Type B pancreatic cell (in vitro differentiated cells): ENCODE measurements around the gene WDR12. TPM values are rescaled to one million over a fixed set of nuclear protein-coding genes. Genes with fewer than 3 reads are reported as not detected.
"Not testable (repeated sequence)": the region's sequence is repeated elsewhere in the genome, so short reads cannot be mapped to it uniquely, and the experiment has no call there.

Experiments
- DNase-seq: peaks from one replicate; pipeline ENCODE4 v3.0.0; 2021; ENCODE audit warnings: mixed read lengths; ENCODE audit not compliant: unreplicated experiment; ENCODE audit errors: extremely low spot score
- H3K27ac Mint-ChIP-seq: 2 replicates; pipeline ENCODE4 v1.8.0; 2021; ENCODE audit warnings: mild to moderate bottlenecking, mixed read lengths
- H3K27me3 Mint-ChIP-seq: 2 replicates; pipeline ENCODE4 v1.8.0; 2021; ENCODE audit warnings: mixed read lengths
- H3K36me3 Mint-ChIP-seq: 2 replicates; pipeline ENCODE4 v1.8.0; 2021; ENCODE audit warnings: mixed read lengths
- H3K4me1 Mint-ChIP-seq: one replicate; pipeline ENCODE4 v1.8.0; 2021; ENCODE audit warnings: mixed read lengths; ENCODE audit not compliant: unreplicated experiment
- H3K4me3 Mint-ChIP-seq: 2 replicates; pipeline ENCODE4 v1.8.0; 2021; ENCODE audit warnings: mild to moderate bottlenecking, mixed read lengths
- H3K9me3 Mint-ChIP-seq: 2 replicates; pipeline ENCODE4 v1.8.0; 2021; ENCODE audit warnings: mixed read lengths
- long read RNA-seq: library from polyadenylated mRNA; unstranded; transcript quantifications from one replicate; pipeline ENCODE4 v2.0.0, GENCODE V29; 2020
- total RNA-seq: library from RNA; stranded (reverse); gene quantifications from 2 replicates; pipeline ENCODE4 v1.2.1, GENCODE V29; 2021; ENCODE audit warnings: low replicate concordance
- TF ChIP-seq, protein P1 (sequence below): fragments of 200-600 bp; sonication (generic); conservative IDR thresholded peaks from 2 replicates; pipeline ENCODE4 v1.5.0; 2021; ENCODE audit warnings: antibody characterized with exemption, mild to moderate bottlenecking

The WDR12 gene
- total RNA-seq = 69.4 and 74.0 TPM in 2 replicates
- long read RNA-seq, full-length matches to known transcripts = 143 of 161 reads
- long read RNA-seq, partial matches to known transcripts = 7 of 161 reads
- long read RNA-seq, other reads (novel, unspliced or antisense) = 11 of 161 reads

GRCh38 chr2:202911512-202912341 lies at the start of gene WDR12, which contains the start of gene CARF:
Gene WDR12 (minus strand): TSS chr2:202911673. CDS start chr2:202911476, 197 bp downstream.
Gene CARF (plus strand): TSS chr2:202912275. CDS start chr2:202941903, 29,628 bp downstream.
- H3K36me3 Mint-ChIP-seq = peaks cover 11% of the 10 kb centered on the region
- TF ChIP-seq, protein P1, sequence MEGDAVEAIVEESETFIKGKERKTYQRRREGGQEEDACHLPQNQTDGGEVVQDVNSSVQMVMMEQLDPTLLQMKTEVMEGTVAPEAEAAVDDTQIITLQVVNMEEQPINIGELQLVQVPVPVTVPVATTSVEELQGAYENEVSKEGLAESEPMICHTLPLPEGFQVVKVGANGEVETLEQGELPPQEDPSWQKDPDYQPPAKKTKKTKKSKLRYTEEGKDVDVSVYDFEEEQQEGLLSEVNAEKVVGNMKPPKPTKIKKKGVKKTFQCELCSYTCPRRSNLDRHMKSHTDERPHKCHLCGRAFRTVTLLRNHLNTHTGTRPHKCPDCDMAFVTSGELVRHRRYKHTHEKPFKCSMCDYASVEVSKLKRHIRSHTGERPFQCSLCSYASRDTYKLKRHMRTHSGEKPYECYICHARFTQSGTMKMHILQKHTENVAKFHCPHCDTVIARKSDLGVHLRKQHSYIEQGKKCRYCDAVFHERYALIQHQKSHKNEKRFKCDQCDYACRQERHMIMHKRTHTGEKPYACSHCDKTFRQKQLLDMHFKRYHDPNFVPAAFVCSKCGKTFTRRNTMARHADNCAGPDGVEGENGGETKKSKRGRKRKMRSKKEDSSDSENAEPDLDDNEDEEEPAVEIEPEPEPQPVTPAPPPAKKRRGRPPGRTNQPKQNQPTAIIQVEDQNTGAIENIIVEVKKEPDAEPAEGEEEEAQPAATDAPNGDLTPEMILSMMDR = no peak
- peaks cover 15% of the 10 kb centered on the region for H3K4me1 Mint-ChIP-seq
- peak within 1 kb of the TSS; percentile 99 for H3K4me3 Mint-ChIP-seq
- peak within 1 kb of the TSS; percentile 93 for H3K27ac Mint-ChIP-seq
- no peaks in the 10 kb centered on the region for H3K9me3 Mint-ChIP-seq
- no peaks in the 10 kb centered on the region for H3K27me3 Mint-ChIP-seq
- DNase-seq = peak; percentile 90

DNA sequence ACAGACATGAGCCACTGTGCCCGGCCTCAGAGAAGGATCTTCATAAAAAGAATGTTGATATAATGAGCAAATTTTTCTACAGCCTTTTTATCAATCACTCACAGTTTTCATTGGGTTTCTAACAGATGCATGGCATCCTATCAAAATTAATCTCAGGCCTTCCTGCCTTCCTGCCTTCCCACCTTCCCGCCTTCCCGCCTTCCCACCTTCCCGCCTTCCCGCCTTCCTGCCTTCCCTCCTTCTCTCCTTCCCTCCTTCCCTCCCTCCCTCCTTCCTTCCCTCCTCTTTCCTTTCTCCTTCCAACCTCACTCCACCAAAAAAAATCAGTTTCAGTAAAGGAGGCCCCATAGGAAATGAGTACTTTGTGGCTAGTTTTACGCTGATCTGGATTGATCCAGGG lies 49.1 kb upstream of the WDR12 start:
- TF ChIP-seq, protein P1 = no peak
- Mint-ChIP-seq H3K9me3 (no peaks in the 10 kb centered on the region), H3K4me1 (no peaks in the 10 kb centered on the region), H3K27me3 (no peaks in the 10 kb centered on the region), H3K4me3 (no peak overlapping the region), H3K36me3 (no peaks in the 10 kb centered on the region), H3K27ac (no peak overlapping the region)
- DNase-seq = no peak

GRCh38 chr2:202950592-202950991 lies 39.1 kb upstream of the WDR12 start:
- H3K9me3 Mint-ChIP-seq = peaks cover 22% of the 10 kb centered on the region
- no peak for DNase-seq
- H3K27ac Mint-ChIP-seq = no peak overlapping the region
- H3K27me3 Mint-ChIP-seq = no peaks in the 10 kb centered on the region
- no peaks in the 10 kb centered on the region for H3K4me1 Mint-ChIP-seq
- H3K36me3 Mint-ChIP-seq = peaks cover 29% of the 10 kb centered on the region
- H3K4me3 Mint-ChIP-seq = no peak overlapping the region
- TF ChIP-seq, protein P1 = no peak

GRCh38 chr2:202949333-202949732 lies 37.9 kb upstream of the WDR12 start:
- peaks cover 25% of the 10 kb centered on the region for H3K9me3 Mint-ChIP-seq
- H3K27me3 Mint-ChIP-seq, DNase-seq, H3K4me1 Mint-ChIP-seq, H3K4me3 Mint-ChIP-seq, H3K27ac Mint-ChIP-seq: not testable (repeated sequence)
- peaks cover 39% of the 10 kb centered on the region for H3K36me3 Mint-ChIP-seq

DNA sequence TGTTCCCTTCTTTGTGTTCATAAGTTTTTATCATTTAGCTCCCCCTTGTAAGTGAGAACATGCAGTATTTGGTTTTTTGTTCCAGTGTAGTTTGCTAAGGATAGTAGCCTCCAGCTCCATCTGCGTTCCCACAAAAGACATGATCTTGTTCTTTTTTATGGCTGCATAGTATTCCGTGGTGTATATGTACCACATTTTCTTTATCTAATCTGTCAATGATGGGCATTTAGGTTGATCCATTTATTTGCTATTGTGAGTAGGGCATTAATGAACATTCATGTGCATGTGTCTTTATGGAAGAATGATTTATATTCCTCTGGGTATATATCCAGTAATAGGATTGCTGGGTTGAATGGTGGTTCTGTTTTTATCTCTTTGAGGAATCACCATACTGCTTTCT lies 34.0 kb upstream of the WDR12 start:
- TF ChIP-seq, protein P1 = no peak
- Mint-ChIP-seq H3K27me3 (no peaks in the 10 kb centered on the region), H3K4me1 (no peaks in the 10 kb centered on the region), H3K9me3 (peaks cover 25% of the 10 kb centered on the region), H3K4me3 (no peak overlapping the region), H3K36me3 (peaks cover 39% of the 10 kb centered on the region), H3K27ac (no peak overlapping the region)
- no peak for DNase-seq

DNA sequence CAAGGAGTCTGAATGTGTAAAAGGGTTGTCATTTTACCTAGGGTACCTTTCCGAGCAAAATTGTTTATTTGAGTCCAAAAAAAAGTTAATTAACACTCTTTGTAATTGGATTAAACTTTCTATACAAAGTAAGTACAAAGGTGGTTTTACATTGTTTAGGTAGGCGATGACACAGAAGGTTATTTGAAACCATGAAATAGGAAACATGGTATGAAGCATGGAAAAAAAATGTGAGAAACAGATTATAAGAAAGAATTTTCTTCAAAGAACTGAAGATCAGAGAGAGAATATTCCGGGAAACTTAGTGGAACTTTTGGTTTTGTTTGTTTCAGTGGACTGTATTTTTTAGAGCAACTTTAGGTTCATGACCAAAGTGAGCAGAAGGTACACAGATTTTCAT lies 33.3 kb upstream of the WDR12 start:
- H3K4me1 Mint-ChIP-seq = no peaks in the 10 kb centered on the region
- peaks cover 42% of the 10 kb centered on the region for H3K36me3 Mint-ChIP-seq
- peaks cover 25% of the 10 kb centered on the region for H3K9me3 Mint-ChIP-seq
- no peaks in the 10 kb centered on the region for H3K27me3 Mint-ChIP-seq
- TF ChIP-seq, protein P1 = no peak
- no peak overlapping the region for H3K27ac Mint-ChIP-seq
- DNase-seq = no peak
- H3K4me3 Mint-ChIP-seq = no peak overlapping the region
